ACC112 (cell line): ENCODE data around the gene MS4A14.

Experiments
- H2AFZ ChIP-seq: fragments of 200-600 bp; sonication (generic); one replicate; pipeline ENCODE4 v1.6.0; 2017; ENCODE audit warnings: antibody characterized with exemption, low read length; ENCODE audit not compliant: unreplicated experiment
- H3K27ac ChIP-seq: fragments of 200-600 bp; sonication (generic); 2 replicates; pipeline ENCODE4 v1.5.1; 2014; ENCODE audit warnings: low read depth, mild to moderate bottlenecking, antibody characterized with exemption, low read length, moderate library complexity
- H3K27me3 ChIP-seq: fragments of 200-600 bp; sonication (generic); 2 replicates; pipeline ENCODE4 v1.6.1; 2014; ENCODE audit warnings: mild to moderate bottlenecking, antibody characterized with exemption, low read length, moderate library complexity, mixed read lengths; ENCODE audit not compliant: insufficient read depth
- H3K36me3 ChIP-seq: fragments of 200-600 bp; sonication (generic); 2 replicates; pipeline ENCODE4 v1.6.1; 2016; ENCODE audit warnings: mild to moderate bottlenecking, antibody characterized with exemption, low read length, moderate library complexity, mixed read lengths; ENCODE audit not compliant: insufficient read depth
- H3K4me1 ChIP-seq: fragments of 200-600 bp; sonication (generic); one replicate; pipeline ENCODE4 v1.6.1; 2016; ENCODE audit warnings: low read length, mixed read lengths; ENCODE audit not compliant: insufficient read depth, unreplicated experiment, control insufficient read depth
- H3K4me3 ChIP-seq: fragments of 200-600 bp; sonication (generic); 2 replicates; pipeline ENCODE4 v1.5.1; 2014; ENCODE audit warnings: mild to moderate bottlenecking, low read depth, low read length
- H3K79me2 ChIP-seq: fragments of 200-600 bp; sonication (generic); one replicate; pipeline ENCODE4 v1.6.0; 2016; ENCODE audit warnings: low read length; ENCODE audit not compliant: control insufficient read depth, unreplicated experiment, insufficient read depth

The MS4A14 gene

GRCh38 chr11:60367896-60368295 is 28.4 kb upstream of the MS4A14 start:
- no peaks in the 10 kb centered on the region for H3K4me1 ChIP-seq
- peaks cover 2% of the 10 kb centered on the region; the same call in 1 of the 2 replicates for H3K27me3 ChIP-seq
- no peak overlapping the region for H3K4me3 ChIP-seq
- no peaks in the 10 kb centered on the region for H3K36me3 ChIP-seq
- no peak overlapping the region for H3K27ac ChIP-seq
- no peaks in the 10 kb centered on the region for H3K79me2 ChIP-seq
- H2AFZ ChIP-seq = no peak overlapping the region

- H3K27ac ChIP-seq = no peak overlapping the region
- H3K36me3 ChIP-seq = no peaks in the 10 kb centered on the region
- no peaks in the 10 kb centered on the region for H3K27me3 ChIP-seq
- no peaks in the 10 kb centered on the region for H3K4me1 ChIP-seq
- no peak overlapping the region for H2AFZ ChIP-seq
- no peaks in the 10 kb centered on the region for H3K79me2 ChIP-seq
- H3K4me3 ChIP-seq = no peak overlapping the region
Observed at GRCh38 chr11:60370252-60370810, 25.9 kb upstream of the MS4A14 start.

- Histone ChIP-seq H3K36me3 (no peaks in the 10 kb centered on the region), H3K79me2 (no peaks in the 10 kb centered on the region), H3K4me3 (no peak overlapping the region), H3K27ac (no peak overlapping the region), H2AFZ (no peak overlapping the region), H3K27me3 (no peaks in the 10 kb centered on the region), H3K4me1 (no peaks in the 10 kb centered on the region)
Observed at GRCh38 chr11:60370811-60371298, 25.4 kb upstream of the MS4A14 start.

GRCh38 chr11:60371386-60371785 is 24.9 kb upstream of the MS4A14 start:
- H3K36me3 ChIP-seq = no peaks in the 10 kb centered on the region
- H3K79me2 ChIP-seq = no peaks in the 10 kb centered on the region
- H3K27me3 ChIP-seq = no peaks in the 10 kb centered on the region
- H2AFZ ChIP-seq = no peak overlapping the region
- no peaks in the 10 kb centered on the region for H3K4me1 ChIP-seq
- no peak overlapping the region for H3K4me3 ChIP-seq
- no peak overlapping the region for H3K27ac ChIP-seq

GRCh38 chr11:60371854-60372253 is 24.4 kb upstream of the MS4A14 start:
- H3K4me1 ChIP-seq = no peaks in the 10 kb centered on the region
- H3K27ac ChIP-seq = no peak overlapping the region
- no peaks in the 10 kb centered on the region for H3K36me3 ChIP-seq
- H3K4me3 ChIP-seq = no peak overlapping the region
- H3K79me2 ChIP-seq = no peaks in the 10 kb centered on the region
- no peaks in the 10 kb centered on the region for H3K27me3 ChIP-seq
- H2AFZ ChIP-seq = no peak overlapping the region

- Histone ChIP-seq H3K27me3 (no peaks in the 10 kb centered on the region), H3K36me3 (no peaks in the 10 kb centered on the region), H3K4me3 (no peak overlapping the region), H2AFZ (no peak overlapping the region), H3K27ac (no peak overlapping the region), H3K4me1 (no peaks in the 10 kb centered on the region), H3K79me2 (no peaks in the 10 kb centered on the region)
Observed at GRCh38 chr11:60372767-60373166, 23.5 kb upstream of the MS4A14 start.

- no peaks in the 10 kb centered on the region for H3K79me2 ChIP-seq
- no peak overlapping the region for H3K27ac ChIP-seq
- no peaks in the 10 kb centered on the region for H3K4me1 ChIP-seq
Observed at GRCh38 chr11:60375316-60375715, 20.9 kb upstream of the MS4A14 start.

GRCh38 chr11:60376601-60377000 is 19.7 kb upstream of the MS4A14 start:
- Histone ChIP-seq H3K27ac (no peak overlapping the region), H3K79me2 (no peaks in the 10 kb centered on the region), H3K4me1 (no peaks in the 10 kb centered on the region), H2AFZ (no peak overlapping the region), H3K27me3 (no peaks in the 10 kb centered on the region), H3K4me3 (no peak overlapping the region), H3K36me3 (no peaks in the 10 kb centered on the region)

More at GRCh38 chr11:60375316-60375715, 20.9 kb upstream of the MS4A14 start:
- H2AFZ ChIP-seq = no peak overlapping the region
- H3K4me3 ChIP-seq = no peak overlapping the region
- no peaks in the 10 kb centered on the region for H3K27me3 ChIP-seq
- H3K36me3 ChIP-seq = no peaks in the 10 kb centered on the region

- Histone ChIP-seq H3K27ac (no peak overlapping the region), H3K4me3 (no peak overlapping the region)
Observed at GRCh38 chr11:60377401-60378136, 18.7 kb upstream of the MS4A14 start.

GRCh38 chr11:60378354-60378753 is 17.9 kb upstream of the MS4A14 start, which contains the start of gene MS4A7:
TSS of gene MS4A7 (plus strand) at chr11:60378532. CDS start at chr11:60383142, 4,610 bp downstream.
- Histone ChIP-seq H2AFZ (no peak within 1 kb of the TSS), H3K79me2 (no peaks in the 10 kb centered on the region), H3K4me1 (no peaks in the 10 kb centered on the region), H3K4me3 (no peak within 1 kb of the TSS), H3K27ac (no peak within 1 kb of the TSS), H3K27me3 (no peaks in the 10 kb centered on the region), H3K36me3 (no peaks in the 10 kb centered on the region)

More at GRCh38 chr11:60377401-60378136, 18.7 kb upstream of the MS4A14 start:
- Histone ChIP-seq H3K4me1 (no peaks in the 10 kb centered on the region), H3K27me3 (no peaks in the 10 kb centered on the region), H2AFZ (no peak overlapping the region), H3K36me3 (no peaks in the 10 kb centered on the region), H3K79me2 (no peaks in the 10 kb centered on the region)
